Measurements from ENCODE around the gene RAB11A. TPM values are rescaled to one million over a fixed set of nuclear protein-coding genes. Genes with fewer than 3 reads are reported as not detected.
A peak's percentile ranks its signal among the peaks of the same experiment; 100 is the strongest.

RAB11A gene
- total RNA-seq, 1 donor from 2014 or later = 214 TPM

GRCh38 chr15:65833501-65834205, 35.6 kb upstream of the RAB11A start:
- Mint-ChIP-seq H3K4me3 (no peak overlapping the region), H3K27me3 (ENCODE audit: low read depth) (no peaks in the 10 kb centered on the region), H3K27ac (ENCODE audit: unreplicated experiment) (no peak overlapping the region), H3K9me3 (peaks cover 2% of the 10 kb centered on the region), H3K36me3 (ENCODE audit: low read depth) (no peaks in the 10 kb centered on the region), H3K4me1 (peaks cover 16% of the 10 kb centered on the region)
- no peak for DNase-seq (ENCODE audit: low read depth, low spot score)
- TF ChIP-seq, protein P1, sequence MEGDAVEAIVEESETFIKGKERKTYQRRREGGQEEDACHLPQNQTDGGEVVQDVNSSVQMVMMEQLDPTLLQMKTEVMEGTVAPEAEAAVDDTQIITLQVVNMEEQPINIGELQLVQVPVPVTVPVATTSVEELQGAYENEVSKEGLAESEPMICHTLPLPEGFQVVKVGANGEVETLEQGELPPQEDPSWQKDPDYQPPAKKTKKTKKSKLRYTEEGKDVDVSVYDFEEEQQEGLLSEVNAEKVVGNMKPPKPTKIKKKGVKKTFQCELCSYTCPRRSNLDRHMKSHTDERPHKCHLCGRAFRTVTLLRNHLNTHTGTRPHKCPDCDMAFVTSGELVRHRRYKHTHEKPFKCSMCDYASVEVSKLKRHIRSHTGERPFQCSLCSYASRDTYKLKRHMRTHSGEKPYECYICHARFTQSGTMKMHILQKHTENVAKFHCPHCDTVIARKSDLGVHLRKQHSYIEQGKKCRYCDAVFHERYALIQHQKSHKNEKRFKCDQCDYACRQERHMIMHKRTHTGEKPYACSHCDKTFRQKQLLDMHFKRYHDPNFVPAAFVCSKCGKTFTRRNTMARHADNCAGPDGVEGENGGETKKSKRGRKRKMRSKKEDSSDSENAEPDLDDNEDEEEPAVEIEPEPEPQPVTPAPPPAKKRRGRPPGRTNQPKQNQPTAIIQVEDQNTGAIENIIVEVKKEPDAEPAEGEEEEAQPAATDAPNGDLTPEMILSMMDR (conservative IDR thresholded peaks at IDR 0.05) = no peak

- TF ChIP-seq, protein P1 (conservative IDR thresholded peaks at IDR 0.05) = no peak
- DNase-seq (ENCODE audit: low read depth, low spot score) = no peak
- no peak overlapping the region for H3K27ac Mint-ChIP-seq (ENCODE audit: unreplicated experiment)
- peaks cover 2% of the 10 kb centered on the region for H3K9me3 Mint-ChIP-seq
- peaks cover 16% of the 10 kb centered on the region for H3K4me1 Mint-ChIP-seq
- H3K27me3 Mint-ChIP-seq (ENCODE audit: low read depth) = no peaks in the 10 kb centered on the region
- no peaks in the 10 kb centered on the region for H3K36me3 Mint-ChIP-seq (ENCODE audit: low read depth)
- no peak overlapping the region for H3K4me3 Mint-ChIP-seq
Observed at GRCh38 chr15:65834603-65835282, 34.5 kb upstream of the RAB11A start.

GRCh38 chr15:65835447-65835846, 33.8 kb upstream of the RAB11A start:
- H3K27ac Mint-ChIP-seq (ENCODE audit: unreplicated experiment) = no peak overlapping the region
- H3K36me3 Mint-ChIP-seq (ENCODE audit: low read depth) = no peaks in the 10 kb centered on the region
- peaks cover 2% of the 10 kb centered on the region for H3K9me3 Mint-ChIP-seq
- no peaks in the 10 kb centered on the region for H3K27me3 Mint-ChIP-seq (ENCODE audit: low read depth)
- H3K4me1 Mint-ChIP-seq = peaks cover 16% of the 10 kb centered on the region
- DNase-seq (ENCODE audit: low read depth, low spot score) = no peak
- no peak overlapping the region for H3K4me3 Mint-ChIP-seq
- TF ChIP-seq, protein P1 (conservative IDR thresholded peaks at IDR 0.05) = no peak

DNA sequence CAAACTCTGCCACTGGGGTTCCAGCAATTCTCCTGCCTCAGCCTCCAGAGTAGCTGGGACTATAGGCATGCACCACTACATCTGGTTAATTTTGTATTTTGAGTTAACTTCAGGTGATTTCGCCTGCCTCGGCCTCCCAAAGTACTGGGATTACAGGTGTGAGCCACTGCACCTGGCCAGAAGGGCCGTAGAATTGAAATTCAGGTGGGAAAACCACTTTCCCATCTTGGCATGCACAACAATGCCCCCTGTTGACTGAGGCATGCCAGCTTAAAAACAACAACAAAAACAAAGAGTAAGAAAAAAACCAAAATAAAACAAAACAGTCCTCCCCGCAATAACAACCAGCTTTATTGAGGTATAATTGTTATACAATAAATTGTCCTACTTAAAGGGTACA, 32.6 kb upstream of the RAB11A start:
- DNase-seq (ENCODE audit: low read depth, low spot score) = no peak
- H3K4me1 Mint-ChIP-seq = peaks cover 16% of the 10 kb centered on the region
- H3K9me3 Mint-ChIP-seq = peaks cover under 1% of the 10 kb centered on the region
- H3K27ac Mint-ChIP-seq (ENCODE audit: unreplicated experiment) = no peak overlapping the region
- no peak overlapping the region for H3K4me3 Mint-ChIP-seq
- H3K27me3 Mint-ChIP-seq (ENCODE audit: low read depth) = no peaks in the 10 kb centered on the region
- no peaks in the 10 kb centered on the region for H3K36me3 Mint-ChIP-seq (ENCODE audit: low read depth)
- TF ChIP-seq, protein P1 (conservative IDR thresholded peaks at IDR 0.05) = peak; percentile 26

DNA sequence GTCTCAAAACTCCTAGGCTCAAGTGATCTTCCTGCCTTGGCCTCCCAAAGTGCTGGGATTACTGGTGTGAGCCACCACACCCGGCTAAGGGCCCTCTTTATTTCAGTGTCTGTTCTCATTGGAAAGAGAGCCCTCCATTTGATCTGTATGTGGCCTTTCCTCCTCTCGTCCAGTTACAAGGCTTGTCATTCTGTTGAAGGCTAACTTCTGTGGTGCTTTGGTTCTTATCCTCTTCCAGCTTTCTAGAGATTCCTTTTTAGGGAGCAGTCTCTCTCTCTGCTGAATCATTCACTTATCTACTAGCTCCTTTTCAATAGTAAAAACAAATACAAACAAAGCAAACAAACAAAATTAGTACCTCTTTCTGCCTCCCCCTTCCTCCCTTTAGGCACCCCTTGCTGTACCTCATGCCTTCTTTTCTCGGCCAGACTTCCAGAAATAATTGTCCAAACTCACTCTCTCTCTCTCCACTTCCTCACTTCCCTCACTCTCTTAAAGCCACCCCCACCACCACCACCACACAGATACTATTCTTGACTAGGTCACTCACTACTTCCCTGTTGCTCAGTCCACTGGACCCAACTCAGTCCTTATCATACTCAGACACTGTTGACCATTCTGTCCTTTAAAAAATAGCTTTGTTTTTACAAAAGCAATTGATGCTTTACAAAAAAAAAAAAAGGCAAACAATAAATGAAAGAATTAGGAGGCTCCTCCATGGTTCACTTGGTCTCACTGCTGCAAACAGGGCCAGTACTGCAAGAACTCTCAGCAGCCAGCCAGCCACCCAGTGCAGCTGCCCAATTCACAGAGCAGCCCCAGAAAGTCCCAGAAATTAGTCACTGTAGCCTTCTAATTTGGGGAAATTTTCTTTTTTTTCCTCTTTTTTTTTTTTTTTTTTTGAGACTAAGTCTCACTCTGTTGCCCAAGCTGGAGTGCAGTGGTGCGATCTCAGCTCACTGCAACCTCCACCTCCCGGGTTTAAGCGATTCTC, 31.7 kb upstream of the RAB11A start:
- H3K4me3 Mint-ChIP-seq = no peak overlapping the region
- peak overlapping the region; percentile 73 for H3K27ac Mint-ChIP-seq (ENCODE audit: unreplicated experiment)
- no peak for DNase-seq (ENCODE audit: low read depth, low spot score)
- no peaks in the 10 kb centered on the region for H3K27me3 Mint-ChIP-seq (ENCODE audit: low read depth)
- no peaks in the 10 kb centered on the region for H3K9me3 Mint-ChIP-seq
- TF ChIP-seq, protein P1 (conservative IDR thresholded peaks at IDR 0.05) = no peak
- H3K36me3 Mint-ChIP-seq (ENCODE audit: low read depth) = no peaks in the 10 kb centered on the region
- H3K4me1 Mint-ChIP-seq = peaks cover 12% of the 10 kb centered on the region
